ENCODE results near the gene MOGAT1. TPM values are rescaled to one million over a fixed set of nuclear protein-coding genes. Genes with fewer than 3 reads are reported as not detected.
A peak's percentile ranks its signal among the peaks of the same experiment; 100 is the strongest.
"Not testable (repeated sequence)": the region's sequence is repeated elsewhere in the genome, so short reads cannot be mapped to it uniquely, and the experiment has no call there.

The MOGAT1 gene
- total RNA-seq, 1 experiment from 2014 or later: not detected

DNA sequence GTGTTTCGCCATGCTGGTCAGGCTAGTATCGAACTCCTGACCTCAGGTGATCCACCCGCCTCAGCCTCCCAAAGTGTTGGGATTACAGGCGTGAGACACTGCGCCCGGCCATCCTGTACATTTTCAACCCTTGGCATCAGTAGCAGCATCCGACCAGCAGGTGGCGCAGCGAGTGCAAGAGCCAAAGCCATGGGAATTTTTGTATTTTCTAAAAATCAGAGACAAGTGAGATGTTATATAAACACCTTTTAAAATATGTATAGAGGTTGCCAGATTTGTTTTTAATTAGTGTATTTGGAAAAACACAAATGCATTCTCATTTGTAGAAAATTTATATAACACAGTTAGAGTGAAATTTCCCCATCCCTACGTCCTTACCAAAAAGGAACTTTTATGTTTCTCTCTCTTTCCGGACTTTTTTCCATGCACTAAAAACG, 36.8 kb downstream of the MOGAT1 start:
- peak; percentile 73 for DNase-seq (ENCODE audit: extremely low read depth, low read depth)

DNA sequence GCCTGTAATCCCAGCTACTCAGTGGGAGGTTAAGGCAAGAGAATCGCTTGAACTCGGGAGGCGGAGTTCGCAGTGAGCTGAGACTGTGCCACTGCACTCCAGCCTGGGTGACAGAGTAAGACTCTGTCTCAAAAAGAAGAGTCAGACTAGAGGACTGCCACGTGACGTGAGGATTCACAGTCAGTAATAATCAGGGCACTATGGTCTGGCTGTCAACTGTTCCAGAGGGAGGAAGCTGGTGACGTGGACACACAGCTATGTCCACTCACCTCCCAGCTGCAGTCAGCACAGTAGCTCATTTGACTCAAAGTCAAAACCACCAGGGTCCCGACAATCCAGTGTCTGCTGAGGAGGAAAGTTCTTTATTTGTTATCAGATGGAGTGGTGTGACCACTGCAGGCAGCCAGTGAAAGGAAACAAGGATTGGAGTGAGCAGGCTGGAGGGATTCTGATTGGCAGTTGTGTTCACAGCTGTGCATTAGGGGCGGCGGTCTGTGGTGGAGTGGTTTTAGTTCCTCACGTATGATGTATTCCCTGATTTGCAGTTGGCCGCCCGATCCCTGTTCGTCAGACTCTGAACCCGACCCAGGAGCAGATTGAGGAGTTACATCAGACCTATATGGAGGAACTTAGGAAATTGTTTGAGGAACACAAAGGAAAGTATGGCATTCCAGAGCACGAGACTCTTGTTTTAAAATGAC, 37.9 kb downstream of the MOGAT1 start:
- peak; percentile 79 for DNase-seq (ENCODE audit: extremely low read depth, low read depth)

DNA sequence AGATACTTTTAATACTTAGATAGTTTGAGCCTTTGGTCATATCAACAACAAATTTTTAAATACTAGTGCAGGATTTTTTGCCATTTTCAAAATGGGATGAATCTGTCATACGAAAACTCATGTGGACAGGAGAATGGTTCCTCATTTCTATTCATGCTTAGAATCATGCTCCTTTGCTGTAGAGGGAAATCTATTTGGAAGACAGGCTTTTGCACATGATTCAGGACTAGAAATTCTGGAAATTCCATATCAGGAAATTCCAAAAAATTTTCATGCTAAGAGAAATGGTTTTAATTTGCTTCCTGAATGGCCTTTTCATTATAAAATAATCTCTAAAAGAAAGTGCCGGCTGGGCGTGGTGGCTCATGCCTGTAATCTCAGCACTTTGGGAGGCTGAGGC, 39.3 kb downstream of the MOGAT1 start:
- DNase-seq (ENCODE audit: extremely low read depth, low read depth): no peak

DNA sequence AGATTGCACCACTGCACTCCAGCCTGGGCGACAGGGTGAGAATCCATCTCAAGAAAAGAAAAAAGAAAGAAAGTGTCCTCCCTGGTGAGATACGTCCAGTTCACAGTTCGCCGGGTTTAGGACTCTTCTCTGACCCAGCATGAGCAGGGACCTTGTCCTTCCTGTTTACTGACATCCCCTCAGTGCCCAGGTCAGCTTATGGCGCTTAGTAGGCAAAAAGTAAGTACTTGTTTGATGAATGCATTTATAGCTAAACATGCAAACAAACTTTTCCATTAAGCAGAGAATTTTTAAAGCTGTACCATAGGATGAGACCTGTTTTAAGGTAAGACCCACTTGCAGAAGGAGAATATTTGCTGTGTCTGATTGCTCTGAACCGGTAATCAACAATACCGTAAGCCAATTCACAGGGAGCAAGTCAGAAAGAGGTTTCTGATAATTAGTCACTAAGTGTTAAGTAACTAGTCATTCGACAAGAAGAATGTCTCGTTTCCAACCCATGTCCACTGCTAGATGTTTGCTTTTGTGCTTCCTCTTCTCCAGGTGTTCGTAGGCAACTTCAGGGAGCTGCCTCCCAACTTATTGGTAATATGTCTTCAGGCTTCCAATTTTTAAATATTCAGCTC, 40.0 kb downstream of the MOGAT1 start:
- no peak for DNase-seq (ENCODE audit: extremely low read depth, low read depth)

- no peak for DNase-seq (ENCODE audit: extremely low read depth, low read depth)
Measured at GRCh38 chr2:222713002-222713401, 41.5 kb downstream of the MOGAT1 start.

DNA sequence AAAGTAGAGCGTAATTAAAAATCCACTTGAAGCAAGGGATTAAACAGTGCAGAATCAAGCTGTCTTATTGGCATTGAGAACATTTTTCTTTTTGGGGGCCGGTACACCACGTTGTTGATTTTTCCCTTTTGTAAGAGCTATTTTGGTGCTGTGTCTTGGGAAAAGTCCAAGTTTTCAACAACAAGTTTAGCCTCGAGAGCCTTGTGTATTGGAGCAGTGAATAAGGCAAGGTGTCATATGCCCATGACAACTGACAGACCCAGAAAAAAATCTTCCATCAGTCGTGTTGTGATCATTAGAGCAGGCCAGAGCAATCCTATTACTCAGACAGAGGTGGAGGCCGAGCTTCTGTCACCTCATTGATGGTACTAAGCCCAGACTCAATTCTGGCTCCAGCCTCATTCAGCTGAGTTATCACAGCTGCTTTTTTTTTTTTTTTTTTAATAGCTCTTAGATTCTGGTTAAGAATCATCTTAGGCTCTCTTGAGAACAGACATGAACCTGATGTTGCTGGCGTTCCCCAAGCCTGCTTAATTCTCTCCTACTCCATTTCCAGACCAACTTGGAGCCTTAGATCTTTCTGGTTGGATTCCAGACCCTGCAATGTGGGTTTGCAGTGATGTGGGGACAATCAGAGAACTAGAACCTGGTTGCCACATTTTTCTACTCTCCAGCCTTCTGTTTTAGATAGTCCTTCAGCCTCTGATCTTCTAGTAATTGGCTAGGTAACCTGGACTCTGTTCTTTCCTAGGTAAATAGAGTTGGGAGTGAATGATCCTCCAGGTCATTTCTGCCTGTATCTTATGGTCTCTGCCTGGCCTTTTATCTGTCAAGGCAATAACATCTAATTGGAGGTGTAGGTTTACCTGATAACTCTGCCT, 43.1 kb downstream of the MOGAT1 start:
- DNase-seq (ENCODE audit: extremely low read depth, low read depth): no peak

- no peak for DNase-seq (ENCODE audit: extremely low read depth, low read depth)
Measured at GRCh38 chr2:222715742-222716141, 44.3 kb downstream of the MOGAT1 start.

GRCh38 chr2:222719787-222720186, 48.3 kb downstream of the MOGAT1 start:
- DNase-seq (ENCODE audit: extremely low read depth, low read depth): not testable (repeated sequence)

DNA sequence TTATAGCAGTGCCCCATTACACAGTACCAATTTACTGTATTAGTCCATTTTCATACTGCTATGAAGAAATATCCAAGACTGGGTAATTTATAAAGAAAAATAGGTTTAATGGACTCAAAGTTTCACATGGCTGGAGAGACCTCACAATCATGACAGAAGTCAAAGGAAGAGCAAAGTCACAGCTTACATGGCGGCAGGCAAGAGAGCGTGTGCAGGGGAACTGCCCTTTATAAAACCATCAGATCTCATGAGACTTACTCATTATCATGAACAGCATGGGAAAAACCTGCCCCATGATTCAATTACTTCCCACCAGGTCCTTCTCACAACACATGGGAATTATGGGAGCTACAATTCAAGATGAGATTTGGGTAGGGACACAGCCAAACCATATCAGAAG, 50.1 kb downstream of the MOGAT1 start:
- DNase-seq (ENCODE audit: extremely low read depth, low read depth): not testable (repeated sequence)

GRCh38 chr2:222722327-222722946, 51.0 kb downstream of the MOGAT1 start:
- DNase-seq (ENCODE audit: extremely low read depth, low read depth): no peak

GRCh38 chr2:222724208-222724607, 52.8 kb downstream of the MOGAT1 start:
- no peak for DNase-seq (ENCODE audit: extremely low read depth, low read depth)

- DNase-seq (ENCODE audit: extremely low read depth, low read depth): no peak
Measured at GRCh38 chr2:222728621-222729020, 57.2 kb downstream of the MOGAT1 start.

GRCh38 chr2:222730366-222730999, 59.0 kb downstream of the MOGAT1 start:
- no peak for DNase-seq (ENCODE audit: extremely low read depth, low read depth)

DNA sequence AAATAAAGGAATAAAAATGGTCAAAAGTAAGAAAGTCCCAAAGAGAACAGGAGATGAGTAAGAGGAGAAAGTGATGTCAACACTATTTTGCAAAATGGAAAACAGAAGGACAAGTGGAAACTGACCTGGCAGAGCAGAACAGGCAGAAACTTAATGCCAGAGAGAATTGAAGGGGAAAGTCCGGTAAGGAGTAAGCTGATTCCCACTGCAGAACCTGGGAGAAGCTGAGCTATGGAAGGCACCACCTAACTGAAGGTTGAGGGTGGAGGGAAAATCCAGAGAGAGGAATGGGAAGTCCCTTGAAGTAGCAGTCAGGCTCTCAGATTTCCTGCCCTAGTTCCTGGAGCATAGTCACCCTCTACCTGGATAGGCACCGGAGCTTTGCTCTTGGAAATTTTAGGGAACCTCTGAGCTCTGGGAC, 59.8 kb downstream of the MOGAT1 start:
- no peak for DNase-seq (ENCODE audit: extremely low read depth, low read depth)

DNA sequence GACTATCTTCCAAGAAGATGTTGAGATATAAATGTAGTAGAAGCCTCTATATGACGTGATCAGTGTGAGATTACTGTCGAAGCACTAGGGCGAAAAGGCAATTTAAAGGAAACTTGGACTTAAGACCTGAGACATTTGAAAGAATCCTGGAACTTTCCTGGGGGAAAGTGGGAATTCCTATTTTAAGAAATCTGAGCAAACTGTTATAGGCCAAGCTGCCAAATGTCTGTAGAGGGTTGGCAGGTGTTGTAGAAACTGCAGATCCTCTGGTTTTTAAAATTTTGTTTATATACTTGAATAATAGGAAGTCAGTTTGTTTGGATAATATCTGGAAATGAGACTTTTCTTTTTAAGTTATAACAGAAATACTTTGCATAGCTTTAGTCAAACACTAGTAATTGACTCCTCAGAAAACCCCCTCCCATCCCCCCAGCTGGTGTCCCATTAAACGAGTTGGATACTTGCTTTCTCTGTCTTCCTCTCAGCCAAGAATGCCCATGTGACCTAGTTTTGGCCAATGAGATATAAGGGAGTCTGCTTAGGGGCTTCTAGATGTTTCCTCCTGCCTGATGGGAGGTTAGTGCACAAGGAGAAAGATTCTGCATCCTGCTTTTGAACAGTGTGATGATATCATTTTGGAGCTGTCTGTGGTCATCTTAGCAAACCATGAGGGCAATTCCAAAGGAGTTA, 61.2 kb downstream of the MOGAT1 start:
- no peak for DNase-seq (ENCODE audit: extremely low read depth, low read depth)

DNA sequence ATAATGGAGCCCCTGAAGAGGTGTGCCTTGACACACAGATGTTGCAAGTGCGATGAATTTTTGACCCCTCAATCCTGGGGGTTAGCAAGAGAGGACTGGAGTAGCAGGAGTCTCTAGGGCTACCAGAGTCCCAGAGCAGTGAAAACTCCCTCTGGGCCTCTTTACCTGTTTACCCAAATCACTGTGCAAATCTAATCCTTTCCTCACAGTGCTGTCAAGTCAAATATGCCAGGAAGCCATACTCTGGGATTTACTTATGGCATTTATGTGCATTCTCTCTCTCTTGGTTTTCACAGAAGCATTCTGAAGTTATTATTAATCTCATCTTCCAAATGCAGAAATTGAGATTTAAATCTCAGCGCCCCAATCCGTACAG, 62.0 kb downstream of the MOGAT1 start:
- DNase-seq (ENCODE audit: extremely low read depth, low read depth): no peak

DNA sequence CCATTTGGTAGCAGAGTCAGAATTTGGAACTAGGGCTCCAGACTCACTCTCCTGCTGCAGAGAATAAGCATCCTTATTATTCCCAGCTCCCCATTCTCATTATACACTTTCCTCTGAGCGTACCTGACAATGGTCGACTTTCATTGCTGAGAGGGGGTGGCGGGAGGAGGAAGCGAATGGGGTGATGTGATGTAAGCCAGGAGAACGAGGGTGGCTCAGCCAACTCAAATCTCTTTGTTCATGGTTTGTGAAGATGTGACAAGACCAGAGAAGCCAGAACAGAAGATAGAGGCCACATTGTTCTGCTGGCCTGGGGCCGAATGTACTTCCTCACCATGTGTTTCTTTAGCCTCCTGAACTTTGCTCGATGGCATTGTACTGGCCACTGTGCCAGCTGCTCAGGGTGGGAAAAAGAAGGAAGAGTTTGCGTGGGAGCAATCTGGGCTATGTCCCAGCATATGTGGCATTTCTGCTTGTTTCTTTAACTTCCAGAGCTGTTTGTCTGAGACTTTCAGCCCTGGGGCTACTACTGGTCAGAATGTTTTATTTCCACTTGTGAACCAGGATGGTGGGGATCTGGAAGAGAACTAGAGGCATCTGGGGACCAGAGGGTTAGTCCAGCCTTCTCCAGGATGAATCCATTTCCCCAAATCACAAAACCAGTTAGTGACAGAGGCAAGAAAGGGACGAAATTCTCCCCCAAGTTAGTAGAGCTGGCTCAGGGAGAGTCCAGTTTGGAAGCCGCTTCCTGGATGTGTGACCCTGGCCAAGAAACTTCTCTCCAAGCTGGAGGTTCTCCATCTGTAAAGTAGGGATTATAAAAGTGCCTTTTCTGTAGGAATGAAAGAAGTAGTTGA, 62.6 kb downstream of the MOGAT1 start:
- DNase-seq (ENCODE audit: extremely low read depth, low read depth): no peak

GRCh38 chr2:222734703-222735014, 63.2 kb downstream of the MOGAT1 start:
- no peak for DNase-seq (ENCODE audit: extremely low read depth, low read depth)

- DNase-seq (ENCODE audit: extremely low read depth, low read depth): no peak
Measured at GRCh38 chr2:222736301-222736700, 64.8 kb downstream of the MOGAT1 start.

All from NCI-H460 (cell line).